K562 (cell line): ENCODE measurements around the gene ZNF577.

Experiments used
- CREM ChIP-seq: IDR thresholded peaks from 2 replicates; pipeline ENCODE4 v1.6.1; 2014; ENCODE audit warnings: antibody characterized with exemption, low read depth
- DACH1 ChIP-seq: fragments of 450-650 bp; IDR thresholded peaks from 2 replicates; pipeline ENCODE4 v1.6.1; 2018; ENCODE audit not compliant: partially characterized antibody
- MYC ChIP-seq, 2 experiments: fragments of 250-450 bp in 1 of 2; sonication (Bioruptor Pico) in 1 of 2; IDR thresholded peaks; 2 replicates each; pipeline versions ENCODE4 v1.5.1 to v1.6.1; 2012 to 2021; ENCODE audit warnings: low read depth in 2 of 2, borderline replicate concordance in 1 of 2, improper control_type of control experiment in 1 of 2, low read length in 1 of 2, mild to moderate bottlenecking in 1 of 2, moderate library complexity in 1 of 2
- NFIC ChIP-seq: fragments of 450-650 bp; IDR thresholded peaks from 2 replicates; pipeline ENCODE4 v1.6.1; 2017; ENCODE audit warnings: mild to moderate bottlenecking, inconsistent platforms
- POLR2AphosphoS5 ChIP-seq: IDR thresholded peaks from 2 replicates; pipeline ENCODE4 v1.6.1; 2011; ENCODE audit warnings: mild to moderate bottlenecking, low read depth, low read length, moderate library complexity; ENCODE audit not compliant: control insufficient read depth, insufficient read depth
- RERE ChIP-seq: sonication (generic); formaldehyde crosslinking; IDR thresholded peaks from 2 replicates; pipeline ENCODE4 v1.8.0; 2023; ENCODE audit warnings: missing genetic modification reagents, mild to moderate bottlenecking, borderline replicate concordance
- SAP30 ChIP-seq: fragments of 200-600 bp; sonication (generic); IDR thresholded peaks from 2 replicates; pipeline ENCODE4 v1.6.1; 2012; ENCODE audit warnings: borderline replicate concordance, low read depth, mild to moderate bottlenecking, moderate library complexity, low read length, control low read depth, inconsistent platforms; ENCODE audit not compliant: insufficient read depth, poor library complexity, severe bottlenecking
- TAF1 ChIP-seq: IDR thresholded peaks from 2 replicates; pipeline ENCODE4 v1.6.1; 2011; ENCODE audit warnings: mild to moderate bottlenecking, low read length, moderate library complexity; ENCODE audit not compliant: insufficient read depth, control insufficient read depth, severe bottlenecking; ENCODE audit errors: extremely low read depth
- YY1 ChIP-seq, 3 experiments: IDR thresholded peaks; 2 replicates each; pipeline ENCODE4 v1.6.1; 2011; ENCODE audit warnings: low read length in 2 of 3, mild to moderate bottlenecking in 2 of 3, moderate library complexity in 2 of 3, borderline replicate concordance in 1 of 3, control low read depth in 1 of 3, low read depth in 1 of 3; ENCODE audit not compliant: insufficient read depth in 3 of 3, insufficient replicate concordance in 2 of 3, control insufficient read depth in 1 of 3, insufficient read length in 1 of 3; ENCODE audit errors: extremely low read depth in 1 of 3
- ZFP1 ChIP-seq: fragments of 450-650 bp; formaldehyde crosslinking; IDR thresholded peaks from 2 replicates; pipeline ENCODE4 v1.4.0; 2020; ENCODE audit warnings: mild to moderate bottlenecking, mixed read lengths
- ZNF3 ChIP-seq: fragments of 250-450 bp; sonication (Bioruptor Pico); IDR thresholded peaks from 2 replicates; pipeline ENCODE4 v1.5.0; 2021; ENCODE audit warnings: mild to moderate bottlenecking, moderate library complexity
- TF ChIP-seq, protein P1 (sequence below): sonication (generic); formaldehyde crosslinking; IDR thresholded peaks from 2 replicates; pipeline ENCODE4 v1.8.1; 2023; ENCODE audit warnings: mild to moderate bottlenecking, missing genetic modification reagents, moderate library complexity
- TF ChIP-seq, protein P2 (sequence below), 3 experiments: IDR thresholded peaks in 2 of 3; conservative IDR thresholded peaks in 1 of 3; 2 replicates each; pipeline ENCODE4 v1.5.1; 2011 to 2012; ENCODE audit warnings: low read length in 3 of 3, mild to moderate bottlenecking in 3 of 3, control low read depth in 2 of 3, improper control_type of control experiment in 1 of 3, inconsistent platforms in 1 of 3, low read depth in 1 of 3, mixed read lengths in 1 of 3, moderate library complexity in 1 of 3; ENCODE audit not compliant: insufficient read depth in 2 of 3

- TF ChIP-seq YY1 (IDR thresholded peaks at IDR 0.05; ENCODE audit: borderline replicate concordance in 1 of 3, control insufficient read depth in 1 of 3, extremely low read depth in 1 of 3, insufficient read depth in 3 of 3, insufficient read length in 1 of 3, insufficient replicate concordance in 2 of 3, low read depth in 1 of 3, low read length in 2 of 3) (no peak), ZNF3 (no peak), MYC (IDR thresholded peaks at IDR 0.05; ENCODE audit: low read depth, low read length) (no peak), MYC (CRISPR knock-in tag; IDR thresholded peaks at IDR 0.05; ENCODE audit: borderline replicate concordance, low read depth) (no peak), NFIC (no peak), ZFP1 (no peak), POLR2AphosphoS5 (no peak), DACH1 (no peak), SAP30 (no peak), CREM (no peak), RERE (no peak), TAF1 (no peak)
- TF ChIP-seq, protein P1, sequence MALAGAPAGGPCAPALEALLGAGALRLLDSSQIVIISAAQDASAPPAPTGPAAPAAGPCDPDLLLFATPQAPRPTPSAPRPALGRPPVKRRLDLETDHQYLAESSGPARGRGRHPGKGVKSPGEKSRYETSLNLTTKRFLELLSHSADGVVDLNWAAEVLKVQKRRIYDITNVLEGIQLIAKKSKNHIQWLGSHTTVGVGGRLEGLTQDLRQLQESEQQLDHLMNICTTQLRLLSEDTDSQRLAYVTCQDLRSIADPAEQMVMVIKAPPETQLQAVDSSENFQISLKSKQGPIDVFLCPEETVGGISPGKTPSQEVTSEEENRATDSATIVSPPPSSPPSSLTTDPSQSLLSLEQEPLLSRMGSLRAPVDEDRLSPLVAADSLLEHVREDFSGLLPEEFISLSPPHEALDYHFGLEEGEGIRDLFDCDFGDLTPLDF (CRISPR knock-in tag), result no peak
- TF ChIP-seq, protein P2, sequence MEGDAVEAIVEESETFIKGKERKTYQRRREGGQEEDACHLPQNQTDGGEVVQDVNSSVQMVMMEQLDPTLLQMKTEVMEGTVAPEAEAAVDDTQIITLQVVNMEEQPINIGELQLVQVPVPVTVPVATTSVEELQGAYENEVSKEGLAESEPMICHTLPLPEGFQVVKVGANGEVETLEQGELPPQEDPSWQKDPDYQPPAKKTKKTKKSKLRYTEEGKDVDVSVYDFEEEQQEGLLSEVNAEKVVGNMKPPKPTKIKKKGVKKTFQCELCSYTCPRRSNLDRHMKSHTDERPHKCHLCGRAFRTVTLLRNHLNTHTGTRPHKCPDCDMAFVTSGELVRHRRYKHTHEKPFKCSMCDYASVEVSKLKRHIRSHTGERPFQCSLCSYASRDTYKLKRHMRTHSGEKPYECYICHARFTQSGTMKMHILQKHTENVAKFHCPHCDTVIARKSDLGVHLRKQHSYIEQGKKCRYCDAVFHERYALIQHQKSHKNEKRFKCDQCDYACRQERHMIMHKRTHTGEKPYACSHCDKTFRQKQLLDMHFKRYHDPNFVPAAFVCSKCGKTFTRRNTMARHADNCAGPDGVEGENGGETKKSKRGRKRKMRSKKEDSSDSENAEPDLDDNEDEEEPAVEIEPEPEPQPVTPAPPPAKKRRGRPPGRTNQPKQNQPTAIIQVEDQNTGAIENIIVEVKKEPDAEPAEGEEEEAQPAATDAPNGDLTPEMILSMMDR (IDR thresholded peaks at IDR 0.05 in 2 of 3, conservative IDR thresholded peaks at IDR 0.05 in 1 of 3; ENCODE audit: insufficient read depth in 2 of 3, low read depth in 1 of 3, low read length in 3 of 3), result no peak
Measured at GRCh38 chr19:51821921-51822320, 65.8 kb downstream of the ZNF577 start.
